Urinary bladder (tissue), 2 donors: Measurements from ENCODE around the gene DUSP15. TPM values are rescaled to one million over a fixed set of nuclear protein-coding genes. Genes with fewer than 3 reads are reported as not detected.

Experiments used
- polyA plus RNA-seq: library from polyadenylated mRNA; stranded (reverse); fragments of 200-250 nt; gene quantifications from one replicate; pipeline ENCODE4 v1.2.3, GENCODE V29; 2013
- small RNA-seq: library from RNA; depleted of rRNA; stranded (forward); fragments of <200 nt; gene quantifications from one replicate; pipeline ENCODE3, GENCODE V24; 2014
- total RNA-seq: library from RNA; depleted of rRNA; stranded (reverse); fragments of >200 nt; gene quantifications from one replicate; pipeline ENCODE4 v1.2.3, GENCODE V29; 2014
- donor health status: healthy.

Gene DUSP15
- total and polyA plus RNA-seq, 2 donors, result 1.4 to 4.0 TPM

Small RNA genes lying within 50 kb of the gene (small RNA-seq; reads per million reads assigned to genes)
- gene RNU1-94P, result not detected

Other genes with a start within 250 kb of the DUSP15 start
- gene COX4I2, start 232.6 kb downstream of the DUSP15 start, total RNA-seq, result 4.8 TPM
- 10.1 TPM for gene COX4I2, start 232.6 kb downstream of the DUSP15 start, polyA plus RNA-seq
- gene BCL2L1, start 147.7 kb downstream of the DUSP15 start, total RNA-seq, result 24.2 TPM
- gene BCL2L1, start 147.7 kb downstream of the DUSP15 start, polyA plus RNA-seq, result 61.3 TPM
- gene TPX2, start 131.2 kb downstream of the DUSP15 start, total RNA-seq, result 22.7 TPM
- gene TPX2, start 131.2 kb downstream of the DUSP15 start, polyA plus RNA-seq, result 0.84 TPM
- 1.7 TPM for gene MYLK2, start 51.2 kb downstream of the DUSP15 start, total RNA-seq
- gene MYLK2, start 51.2 kb downstream of the DUSP15 start, polyA plus RNA-seq, result not detected
- gene FOXS1, start 24.9 kb downstream of the DUSP15 start, total RNA-seq, result 4.7 TPM
- gene FOXS1, start 24.9 kb downstream of the DUSP15 start, polyA plus RNA-seq, result 1.7 TPM
- 0.26 TPM for gene TTLL9, start 107 bp upstream of the DUSP15 start, total RNA-seq
- 0.20 TPM for gene TTLL9, start 107 bp upstream of the DUSP15 start, polyA plus RNA-seq
- gene PDRG1, start 81.5 kb upstream of the DUSP15 start, total RNA-seq, result 2.9 TPM
- gene PDRG1, start 81.5 kb upstream of the DUSP15 start, polyA plus RNA-seq, result 14.0 TPM
- 0.05 TPM for gene XKR7, start 97.6 kb upstream of the DUSP15 start, total RNA-seq
- 0.03 TPM for gene XKR7, start 97.6 kb upstream of the DUSP15 start, polyA plus RNA-seq
- 5.8 TPM for gene CCM2L, start 139.9 kb upstream of the DUSP15 start, total RNA-seq
- gene CCM2L, start 139.9 kb upstream of the DUSP15 start, polyA plus RNA-seq, result 9.3 TPM
- 8.3 TPM for gene HCK, start 181.7 kb upstream of the DUSP15 start, total RNA-seq
- gene HCK, start 181.7 kb upstream of the DUSP15 start, polyA plus RNA-seq, result 12.2 TPM
- 23.2 TPM for gene TM9SF4, start 239.2 kb upstream of the DUSP15 start, total RNA-seq
- 36.3 TPM for gene TM9SF4, start 239.2 kb upstream of the DUSP15 start, polyA plus RNA-seq